IMR-90 (cell line): ENCODE measurements around the gene RIMBP2. TPM values are rescaled to one million over a fixed set of nuclear protein-coding genes. Genes with fewer than 3 reads are reported as not detected.

Source experiments
- ATAC-seq: fragments of 200-7000 bp; cut with Tn5 transposase; 2 replicates; pipeline ENCODE4 v1.9.1; 2020; ENCODE audit warnings: low read depth, mild to moderate bottlenecking, moderate library complexity
- BruUV-seq: library from RNA; stranded (reverse); fragments of 400-500 nt; replicated peaks from 2 replicates; lab custom pipeline; 2021; lab: Mats Ljungman, UMichigan
- CTCF ChIA-PET: fragments of 300-600 bp; formaldehyde crosslinking; extraction: SDS; loops from one replicate; lab custom pipeline; 2021; ENCODE audit warnings: antibody characterized with exemption; lab: Yijun Ruan, JAX
- POLR2A ChIA-PET: fragments of 300-600 bp; sonication (Branson Sonifier 250); formaldehyde crosslinking; loops from one replicate; lab custom pipeline; 2022; ENCODE audit warnings: antibody characterized with exemption; ENCODE audit not compliant: unreplicated experiment; lab: Charles Lee
- DNase-seq: peaks from one replicate; pipeline ENCODE4 v3.0.0; 2013
- H2AFZ ChIP-seq: replicated peaks from 2 replicates; pipeline ENCODE3; 2013; ENCODE audit warnings: low read length, mild to moderate bottlenecking; ENCODE audit not compliant: poor library complexity
- H2AK5ac ChIP-seq: 2 replicates; pipeline ENCODE4 v1.6.1; 2013; ENCODE audit warnings: low read depth, low read length, inconsistent platforms
- H2AK9ac ChIP-seq: replicated peaks from 2 replicates; pipeline ENCODE3; 2013; ENCODE audit warnings: mild to moderate bottlenecking, low read depth, low read length, moderate library complexity; ENCODE audit not compliant: poor library complexity
- H2BK120ac ChIP-seq: 2 replicates; pipeline ENCODE4 v1.6.1; 2013; ENCODE audit warnings: low read depth, low read length, inconsistent platforms
- H2BK15ac ChIP-seq: 3 replicates; pipeline ENCODE4 v1.6.1; 2013; ENCODE audit warnings: low read depth, low read length, inconsistent platforms
- H2BK20ac ChIP-seq: 2 replicates; pipeline ENCODE4 v1.6.1; 2013; ENCODE audit warnings: low read depth, mild to moderate bottlenecking, inconsistent platforms, low read length, moderate library complexity
- H2BK5ac ChIP-seq: 2 replicates; pipeline ENCODE4 v1.6.1; 2013; ENCODE audit warnings: mild to moderate bottlenecking, low read depth, low read length, inconsistent platforms; ENCODE audit not compliant: poor library complexity, severe bottlenecking
- H3K14ac ChIP-seq: replicated peaks from 2 replicates; pipeline ENCODE4 v1.6.1; 2013; ENCODE audit warnings: low read depth, low read length, inconsistent platforms
- H3K18ac ChIP-seq: 2 replicates; pipeline ENCODE4 v1.6.1; 2013; ENCODE audit warnings: low read depth, low read length, control low read depth
- H3K23ac ChIP-seq: 2 replicates; pipeline ENCODE4 v1.6.1; 2013; ENCODE audit warnings: low read depth, low read length, inconsistent platforms
- H3K27ac ChIP-seq: 2 replicates; pipeline ENCODE4 v1.5.1; 2013; ENCODE audit warnings: mild to moderate bottlenecking, control low read depth, low read length; ENCODE audit not compliant: insufficient read depth
- H3K27me3 ChIP-seq: 2 replicates; pipeline ENCODE4 v1.6.1; 2013; ENCODE audit warnings: low read length; ENCODE audit not compliant: control insufficient read depth, insufficient read depth
- H3K36me3 ChIP-seq: 2 replicates; pipeline ENCODE4 v1.6.1; 2013; ENCODE audit warnings: low read length, mixed read lengths; ENCODE audit not compliant: control insufficient read depth, insufficient read depth
- H3K4ac ChIP-seq: 2 replicates; pipeline ENCODE4 v1.6.1; 2013; ENCODE audit warnings: low read depth, low read length, inconsistent platforms
- H3K4me1 ChIP-seq: 2 replicates; pipeline ENCODE4 v1.6.1; 2013; ENCODE audit warnings: low read length, mixed read lengths; ENCODE audit not compliant: control insufficient read depth, insufficient read depth
- H3K4me2 ChIP-seq: 2 replicates; pipeline ENCODE4 v1.6.1; 2013; ENCODE audit warnings: low read depth, mild to moderate bottlenecking, control low read depth, low read length, moderate library complexity
- H3K4me3 ChIP-seq: 2 replicates; pipeline ENCODE4 v1.5.1; 2013; ENCODE audit warnings: low read depth, mild to moderate bottlenecking, control low read depth, low read length, moderate library complexity; ENCODE audit not compliant: insufficient read depth
- H3K56ac ChIP-seq: 2 replicates; pipeline ENCODE4 v1.6.1; 2013; ENCODE audit warnings: low read length, inconsistent platforms; ENCODE audit not compliant: insufficient read depth; ENCODE audit errors: extremely low read depth
- H3K79me1 ChIP-seq, 2 experiments: 2 replicates each; pipeline ENCODE4 v1.6.1; 2013; ENCODE audit warnings: low read length in 2 of 2, inconsistent platforms in 1 of 2, low read depth in 1 of 2
- H3K9ac ChIP-seq: 2 replicates; pipeline ENCODE4 v1.6.1; 2013; ENCODE audit warnings: low read depth, low read length, control low read depth
- H3K9me1 ChIP-seq: 2 replicates; pipeline ENCODE4 v1.6.1; 2013; ENCODE audit warnings: low read length, inconsistent platforms; ENCODE audit not compliant: insufficient read depth
- H3K9me3 ChIP-seq: 2 replicates; pipeline ENCODE4 v1.6.1; 2013; ENCODE audit warnings: low read length; ENCODE audit not compliant: control insufficient read depth, insufficient read depth
- H4K20me1 ChIP-seq: 2 replicates; pipeline ENCODE4 v1.6.1; 2013; ENCODE audit warnings: low read length, inconsistent platforms; ENCODE audit not compliant: insufficient read depth
- H4K5ac ChIP-seq: 2 replicates; pipeline ENCODE4 v1.6.1; 2013; ENCODE audit warnings: mild to moderate bottlenecking, low read depth, low read length, control low read depth
- H4K8ac ChIP-seq, 2 experiments: 2 replicates each; pipeline ENCODE4 v1.6.1; 2013; ENCODE audit warnings: low read depth in 2 of 2, low read length in 2 of 2, control low read depth in 1 of 2, inconsistent platforms in 1 of 2
- H4K91ac ChIP-seq: 2 replicates; pipeline ENCODE4 v1.6.1; 2013; ENCODE audit warnings: low read depth, low read length, inconsistent platforms; ENCODE audit not compliant: insufficient read depth
- CTCF ChIP-seq: conservative IDR thresholded peaks from 2 replicates; pipeline ENCODE4 v1.5.1; 2012; ENCODE audit warnings: mild to moderate bottlenecking, low read depth, low read length, improper control_type of control experiment
- ELK1 ChIP-seq: fragments of 150-350 bp; IDR thresholded peaks from 2 replicates; pipeline ENCODE4 v1.6.1; 2016; ENCODE audit warnings: low read depth, mild to moderate bottlenecking, low read length, moderate library complexity, borderline replicate concordance
- FOS ChIP-seq: fragments of 150-350 bp; IDR thresholded peaks from 2 replicates; pipeline ENCODE4 v1.6.1; 2016; ENCODE audit warnings: low read depth, low read length
- MAFK ChIP-seq: IDR thresholded peaks from 2 replicates; pipeline ENCODE4 v1.6.1; 2012; ENCODE audit warnings: low read depth, low read length, improper control_type of control experiment
- MAZ ChIP-seq: IDR thresholded peaks from 2 replicates; pipeline ENCODE4 v1.6.1; 2012; ENCODE audit warnings: low read depth, mild to moderate bottlenecking, low read length, improper control_type of control experiment, moderate library complexity, borderline replicate concordance
- MXI1 ChIP-seq: IDR thresholded peaks from 2 replicates; pipeline ENCODE4 v1.6.1; 2012; ENCODE audit warnings: low read depth, mild to moderate bottlenecking, low read length, moderate library complexity, borderline replicate concordance
- NFE2L2 ChIP-seq: fragments of 150-350 bp; IDR thresholded peaks from 2 replicates; pipeline ENCODE4 v1.6.1; 2016; ENCODE audit warnings: low read depth, mild to moderate bottlenecking, low read length
- RAD21 ChIP-seq: IDR thresholded peaks from 2 replicates; pipeline ENCODE4 v1.6.1; 2012; ENCODE audit warnings: low read length, improper control_type of control experiment
- RCOR1 ChIP-seq: IDR thresholded peaks from 2 replicates; pipeline ENCODE4 v1.6.1; 2012; ENCODE audit warnings: mild to moderate bottlenecking, low read length, improper control_type of control experiment; ENCODE audit not compliant: insufficient replicate concordance
- RFX5 ChIP-seq: IDR thresholded peaks from 2 replicates; pipeline ENCODE4 v1.8.0; 2012; ENCODE audit warnings: low read depth, mild to moderate bottlenecking, low read length, moderate library complexity
- SMC3 ChIP-seq: fragments of 150-350 bp; IDR thresholded peaks from 2 replicates; pipeline ENCODE4 v1.6.1; 2016; ENCODE audit warnings: low read depth, mild to moderate bottlenecking, antibody characterized with exemption, low read length, moderate library complexity
- USF2 ChIP-seq: fragments of 150-350 bp; IDR thresholded peaks from 2 replicates; pipeline ENCODE4 v1.6.1; 2017; ENCODE audit warnings: mild to moderate bottlenecking, antibody characterized with exemption, low read length, low read depth
- WGBS, 2 experiments: methylation state at CpG; one replicate each; pipeline versions ENCODE4 v1.1.5 to v1.1.7; 2013; ENCODE audit warnings: missing lambda C conversion rate in 2 of 2; ENCODE audit not compliant: insufficient read length in 1 of 2; ENCODE audit errors: extremely low coverage in 2 of 2; 5-methylcytosine and 5-hydroxymethylcytosine counted together
- dilution Hi-C: fragments of 300-500 bp; cut with HindIII; formaldehyde crosslinking; loops from one replicate; pipeline ENCODE4 v1.14.3; 2018; ENCODE audit warnings: low sequenced_read_pairs; ENCODE audit not compliant: unreplicated experiment
- in situ Hi-C: fragments of 300-500 bp; cut with MboI; formaldehyde crosslinking; loops from 3 replicates; pipeline ENCODE4 v1.14.3; 2019; ENCODE audit warnings: low sequenced_read_pairs, inconsistent platforms, mixed read lengths
- intact Hi-C: fragments of 100-400 bp; cut with micrococcal nuclease; formaldehyde crosslinking; loops from 2 replicates; pipeline ENCODE4 v1.10.0; 2022
- polyA plus RNA-seq, 3 experiments: library from polyadenylated mRNA; depleted of rRNA; stranded (reverse); fragments of >200 nt; gene quantifications; 2 replicates each; pipeline ENCODE4 v1.2.3, GENCODE V29; 2012; ENCODE audit warnings: low replicate concordance in 1 of 3
- total RNA-seq: library from RNA; depleted of rRNA; stranded (reverse); fragments of >200 nt; gene quantifications from 2 replicates; pipeline ENCODE4 v1.2.3, GENCODE V29; 2012

RIMBP2 gene
- total and polyA plus RNA-seq, 2 of the 4 experiments (the other 2 are of a cell fraction), result not detected

- Histone ChIP-seq H3K14ac (no peak overlapping the region), H3K4me2 (no peak overlapping the region), H2BK15ac (no peak overlapping the region), H2AK9ac (no peak overlapping the region), H3K56ac (no peak overlapping the region), H2AK5ac (no peak overlapping the region), H3K9me1 (no peaks in the 10 kb centered on the region), H3K4ac (no peak overlapping the region), H3K23ac (no peak overlapping the region), H3K18ac (no peak overlapping the region), H3K9ac (no peak overlapping the region), H4K8ac (no peak overlapping the region), H2BK120ac (no peak overlapping the region), H3K27ac (no peak overlapping the region), H3K4me3 (no peak overlapping the region), H3K27me3 (no peaks in the 10 kb centered on the region), H4K20me1 (no peaks in the 10 kb centered on the region), H4K91ac (no peak overlapping the region), H2AFZ (no peak overlapping the region), H3K79me1 (no peaks in the 10 kb centered on the region), H3K9me3 (peaks cover 64% of the 10 kb centered on the region), H3K4me1 (no peaks in the 10 kb centered on the region), H2BK5ac (no peak overlapping the region), H2BK20ac (no peak overlapping the region), H3K36me3 (no peaks in the 10 kb centered on the region), H4K5ac (no peak overlapping the region)
- BruUV-seq, result no TSS peak
- POLR2A ChIA-PET, result no interaction called here
- DNase-seq (no peak), ATAC-seq (no peak)
- in situ Hi-C loops (no loop called here), intact Hi-C loops (no loop called here), dilution Hi-C loops (no loop called here)
- WGBS, 2 experiments, result 83% methylated on average over 29 of the region's 41 CpGs; no CpG with 5 or more reads in 1 of the 2 experiments
- TF ChIP-seq CTCF (no peak), USF2 (no peak), MAZ (no peak), NFE2L2 (no peak), RAD21 (no peak), RFX5 (no peak), FOS (no peak), MAFK (no peak), ELK1 (no peak), MXI1 (no peak), SMC3 (no peak), RCOR1 (no peak)
- CTCF ChIA-PET, result no interaction called here
These were observed 264.8 kb downstream of the RIMBP2 start for GRCh38 chr12:130451001-130451930.
